Stimulated activated naive CD8-positive, alpha-beta T cell treated with anti-CD3 and anti-CD28 coated beads, Interleukin-15, Interleukin-2, amounts not matched to agents 100 ng/mL and 50 ng/mL, for 24 hours (primary cell): ENCODE results near the gene SPACA4.
"Not testable (repeated sequence)": the region's sequence is repeated elsewhere in the genome, so short reads cannot be mapped to it uniquely, and the experiment has no call there.

Experiments used
- H3K27ac Mint-ChIP-seq: one replicate; pipeline ENCODE4 v1.8.0; 2021; ENCODE audit warnings: mild to moderate bottlenecking, mixed read lengths
- H3K27me3 Mint-ChIP-seq: one replicate; pipeline ENCODE4 v1.8.0; 2021; ENCODE audit warnings: mixed read lengths
- H3K36me3 Mint-ChIP-seq: one replicate; pipeline ENCODE4 v1.8.0; 2021; ENCODE audit warnings: low read depth, mixed read lengths
- H3K4me1 Mint-ChIP-seq: one replicate; pipeline ENCODE4 v1.8.0; 2021; ENCODE audit warnings: low read depth, mixed read lengths
- H3K4me3 Mint-ChIP-seq: one replicate; pipeline ENCODE4 v1.8.0; 2021; ENCODE audit warnings: mild to moderate bottlenecking, mixed read lengths
- H3K9me3 Mint-ChIP-seq: one replicate; pipeline ENCODE4 v1.8.0; 2021; ENCODE audit warnings: mixed read lengths

Gene SPACA4

DNA sequence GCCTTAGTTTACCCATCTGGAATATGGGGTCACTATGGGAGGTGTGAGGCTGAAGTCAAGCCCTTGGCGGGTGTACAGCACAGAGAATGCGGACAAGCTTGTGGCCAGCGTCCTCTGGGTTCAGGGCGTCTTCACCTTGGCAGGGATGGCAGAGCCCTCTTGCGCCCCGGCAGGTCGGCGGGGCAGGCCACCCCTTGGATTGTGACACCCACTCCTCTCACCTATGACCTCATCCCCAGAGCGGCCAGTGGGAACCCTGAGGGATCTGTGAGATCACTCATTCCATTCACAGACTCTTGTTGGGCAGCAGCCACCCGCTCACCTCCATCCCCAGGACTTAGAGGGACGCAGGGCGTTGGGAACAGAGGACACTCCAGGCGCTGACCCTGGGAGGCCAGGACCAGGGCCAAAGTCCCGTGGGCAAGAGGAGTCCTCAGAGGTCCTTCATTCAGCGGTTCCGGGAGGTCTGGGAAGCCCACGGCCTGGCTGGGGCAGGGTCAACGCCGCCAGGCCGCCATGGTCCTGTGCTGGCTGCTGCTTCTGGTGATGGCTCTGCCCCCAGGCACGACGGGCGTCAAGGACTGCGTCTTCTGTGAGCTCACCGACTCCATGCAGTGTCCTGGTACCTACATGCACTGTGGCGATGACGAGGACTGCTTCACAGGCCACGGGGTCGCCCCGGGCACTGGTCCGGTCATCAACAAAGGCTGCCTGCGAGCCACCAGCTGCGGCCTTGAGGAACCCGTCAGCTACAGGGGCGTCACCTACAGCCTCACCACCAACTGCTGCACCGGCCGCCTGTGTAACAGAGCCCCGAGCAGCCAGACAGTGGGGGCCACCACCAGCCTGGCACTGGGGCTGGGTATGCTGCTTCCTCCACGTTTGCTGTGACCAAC is at the start of gene SPACA4:
Gene SPACA4 (plus strand): TSS at position 280 of the 896 bp plus-strand sequence. CDS start 237 bp downstream, at position 517.
- Mint-ChIP-seq H3K27me3 (no peaks in the 10 kb centered on the region), H3K4me3 (no peak within 1 kb of the TSS), H3K4me1 (peaks cover 4% of the 10 kb centered on the region), H3K27ac (no peak within 1 kb of the TSS), H3K36me3 (no peaks in the 10 kb centered on the region), H3K9me3 (no peaks in the 10 kb centered on the region)

- no peaks in the 10 kb centered on the region for H3K9me3 Mint-ChIP-seq
- no peaks in the 10 kb centered on the region for H3K4me1 Mint-ChIP-seq
- H3K27me3 Mint-ChIP-seq, result peaks cover 12% of the 10 kb centered on the region
- H3K4me3 Mint-ChIP-seq, result no peak overlapping the region
- no peaks in the 10 kb centered on the region for H3K36me3 Mint-ChIP-seq
- no peak overlapping the region for H3K27ac Mint-ChIP-seq
Observed at GRCh38 chr19:48556825-48557224, 49.7 kb upstream of the SPACA4 start.

DNA sequence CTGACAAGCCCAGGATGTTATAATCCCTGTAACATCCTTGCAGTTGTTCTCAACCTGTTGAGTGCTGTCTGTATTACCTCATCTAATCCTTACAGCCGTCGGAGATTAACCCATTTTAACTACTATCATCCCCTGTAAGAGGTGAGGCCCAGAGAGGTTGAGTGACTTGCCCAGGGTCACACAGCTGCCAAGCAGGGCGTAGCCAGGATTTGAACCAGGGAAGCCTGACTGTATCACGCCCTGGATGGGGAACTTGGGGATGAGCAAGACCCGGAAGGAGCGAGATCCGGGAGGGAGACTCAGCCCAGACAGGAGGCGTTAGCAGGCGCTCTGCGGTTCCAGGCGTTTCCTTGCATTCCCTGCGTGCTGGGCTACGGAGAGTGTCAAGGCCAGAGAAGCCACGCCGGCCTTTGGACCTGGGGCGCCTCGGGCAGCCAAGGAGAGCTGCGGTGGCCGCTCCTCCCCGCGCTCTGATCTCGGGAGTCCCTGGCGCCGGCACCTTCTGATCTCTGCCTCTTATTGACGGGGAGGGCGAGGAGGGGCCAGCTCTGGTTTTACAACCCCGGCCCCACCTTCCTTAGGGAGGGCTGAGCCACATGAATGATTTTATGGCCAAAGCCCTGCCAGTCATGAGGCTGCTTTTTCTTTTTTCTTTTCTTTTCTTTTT is 48.4 kb upstream of the SPACA4 start:
- Mint-ChIP-seq H3K4me1 (no peaks in the 10 kb centered on the region), H3K36me3 (no peaks in the 10 kb centered on the region), H3K27ac (no peak overlapping the region), H3K9me3 (no peaks in the 10 kb centered on the region), H3K4me3 (no peak overlapping the region), H3K27me3 (peaks cover 12% of the 10 kb centered on the region)

GRCh38 chr19:48560095-48560530 is 46.4 kb upstream of the SPACA4 start:
- no peak overlapping the region for H3K4me3 Mint-ChIP-seq
- no peak overlapping the region for H3K27ac Mint-ChIP-seq
- peaks cover 12% of the 10 kb centered on the region for H3K27me3 Mint-ChIP-seq
- H3K9me3 Mint-ChIP-seq, result no peaks in the 10 kb centered on the region
- no peaks in the 10 kb centered on the region for H3K4me1 Mint-ChIP-seq
- H3K36me3 Mint-ChIP-seq, result no peaks in the 10 kb centered on the region

GRCh38 chr19:48561412-48561811 is 45.1 kb upstream of the SPACA4 start:
- H3K27ac Mint-ChIP-seq, result no peak overlapping the region
- peaks cover 5% of the 10 kb centered on the region for H3K27me3 Mint-ChIP-seq
- H3K4me3 Mint-ChIP-seq, result no peak overlapping the region
- H3K9me3 Mint-ChIP-seq, result no peaks in the 10 kb centered on the region
- no peaks in the 10 kb centered on the region for H3K4me1 Mint-ChIP-seq
- no peaks in the 10 kb centered on the region for H3K36me3 Mint-ChIP-seq

GRCh38 chr19:48565090-48565489 is 41.5 kb upstream of the SPACA4 start:
- no peaks in the 10 kb centered on the region for H3K9me3 Mint-ChIP-seq
- H3K27me3 Mint-ChIP-seq, result peaks cover 13% of the 10 kb centered on the region
- no peaks in the 10 kb centered on the region for H3K4me1 Mint-ChIP-seq
- H3K36me3 Mint-ChIP-seq, result no peaks in the 10 kb centered on the region
- no peak overlapping the region for H3K4me3 Mint-ChIP-seq
- no peak overlapping the region for H3K27ac Mint-ChIP-seq

- H3K4me3 Mint-ChIP-seq, result no peak overlapping the region
- peaks cover 17% of the 10 kb centered on the region for H3K27me3 Mint-ChIP-seq
- no peaks in the 10 kb centered on the region for H3K4me1 Mint-ChIP-seq
Observed at GRCh38 chr19:48568345-48568886, 38.1 kb upstream of the SPACA4 start.

DNA sequence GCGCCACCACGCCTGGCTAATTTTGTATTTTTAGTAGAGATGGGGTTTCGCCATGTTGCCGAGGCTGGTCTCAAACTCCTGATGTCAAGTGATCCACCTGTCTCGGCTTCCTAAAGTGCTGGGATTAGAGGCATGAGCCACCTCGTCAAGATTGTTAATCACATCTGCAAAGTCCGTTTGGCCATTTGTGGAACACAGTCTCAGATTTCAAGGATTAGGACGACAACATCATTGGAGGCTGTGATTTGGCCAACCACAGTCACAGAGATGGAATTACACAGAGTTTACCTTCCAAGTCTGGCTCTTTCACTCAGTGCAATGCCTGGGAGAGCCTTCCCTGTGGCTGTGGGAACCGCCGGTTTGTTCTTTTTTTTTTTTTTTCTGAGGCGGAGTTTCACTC is 36.7 kb upstream of the SPACA4 start:
- Mint-ChIP-seq H3K4me1 (no peaks in the 10 kb centered on the region), H3K4me3 (no peak overlapping the region), H3K27me3 (peaks cover 17% of the 10 kb centered on the region), H3K9me3 (no peaks in the 10 kb centered on the region), H3K27ac (no peak overlapping the region), H3K36me3 (no peaks in the 10 kb centered on the region)

More at GRCh38 chr19:48568345-48568886, 38.1 kb upstream of the SPACA4 start:
- Mint-ChIP-seq H3K9me3 (no peaks in the 10 kb centered on the region), H3K27ac (no peak overlapping the region), H3K36me3 (no peaks in the 10 kb centered on the region)

- Mint-ChIP-seq H3K27me3 (peaks cover 17% of the 10 kb centered on the region), H3K9me3 (no peaks in the 10 kb centered on the region), H3K4me3 (no peak overlapping the region)
Observed at GRCh38 chr19:48571378-48572162, 35.0 kb upstream of the SPACA4 start.

GRCh38 chr19:48573163-48573505 is 33.4 kb upstream of the SPACA4 start:
- H3K9me3 Mint-ChIP-seq, result no peaks in the 10 kb centered on the region
- no peaks in the 10 kb centered on the region for H3K4me1 Mint-ChIP-seq
- H3K27ac Mint-ChIP-seq, result no peak overlapping the region
- no peak overlapping the region for H3K4me3 Mint-ChIP-seq
- no peaks in the 10 kb centered on the region for H3K36me3 Mint-ChIP-seq
- peaks cover 10% of the 10 kb centered on the region for H3K27me3 Mint-ChIP-seq

More at GRCh38 chr19:48571378-48572162, 35.0 kb upstream of the SPACA4 start:
- no peaks in the 10 kb centered on the region for H3K4me1 Mint-ChIP-seq
- no peak overlapping the region for H3K27ac Mint-ChIP-seq
- H3K36me3 Mint-ChIP-seq, result no peaks in the 10 kb centered on the region

DNA sequence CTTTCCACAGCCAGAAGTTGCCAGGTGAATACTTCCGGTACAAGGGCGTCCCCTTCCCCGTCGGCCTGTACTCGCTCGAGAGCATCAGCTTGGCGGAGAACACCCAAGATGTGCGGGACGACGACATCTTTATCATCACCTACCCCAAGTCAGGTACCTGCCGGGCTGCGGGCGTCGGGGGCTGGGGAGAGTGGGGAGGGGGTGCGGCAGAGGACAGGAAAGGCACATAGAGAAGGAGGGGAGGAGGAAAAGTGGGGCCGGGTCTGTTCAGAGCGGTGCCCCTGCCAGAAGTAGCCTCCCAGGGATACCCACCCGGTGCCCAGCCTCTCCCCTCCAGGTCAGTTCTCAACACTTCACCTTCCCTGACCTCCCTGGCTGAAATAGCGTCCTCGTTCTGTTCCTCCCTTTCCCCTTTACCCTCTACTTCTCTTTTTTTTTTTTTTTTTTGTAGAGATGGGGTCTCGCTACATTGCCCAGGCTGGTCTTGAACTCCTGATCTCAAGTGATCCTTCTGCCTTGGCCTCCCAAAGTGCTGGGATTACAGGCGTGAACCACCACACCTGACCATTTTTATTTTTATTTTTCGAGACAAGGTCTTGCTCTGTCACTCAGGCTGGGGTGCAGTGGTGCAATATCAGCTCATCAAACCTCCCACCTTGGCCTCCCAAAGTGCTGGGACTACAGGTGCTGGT is 30.5 kb upstream of the SPACA4 start:
- Mint-ChIP-seq H3K4me3 (no peak overlapping the region), H3K36me3 (no peaks in the 10 kb centered on the region), H3K27ac (no peak overlapping the region), H3K27me3 (no peaks in the 10 kb centered on the region), H3K9me3 (no peaks in the 10 kb centered on the region), H3K4me1 (no peaks in the 10 kb centered on the region)

DNA sequence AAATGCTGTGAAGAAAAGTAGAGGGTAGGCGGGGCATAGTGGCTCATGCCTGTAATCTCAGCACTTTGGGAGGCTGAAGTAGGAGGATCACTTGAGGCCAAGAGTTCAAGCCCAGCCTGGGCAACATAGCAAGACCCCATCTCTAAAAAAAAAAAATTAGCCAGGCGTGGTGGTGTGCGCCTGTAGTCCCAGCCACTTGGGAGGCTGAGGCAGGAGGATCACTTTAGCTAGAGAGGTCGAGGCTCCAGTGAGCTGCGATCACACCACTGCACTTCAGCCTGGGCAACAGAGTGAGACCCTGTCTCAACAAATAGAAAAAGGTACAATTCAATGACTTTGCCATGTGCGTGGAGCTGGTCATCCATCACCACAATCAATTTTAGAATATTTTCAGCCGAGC is 28.6 kb upstream of the SPACA4 start:
- not testable (repeated sequence) for H3K27me3 Mint-ChIP-seq, H3K36me3 Mint-ChIP-seq, H3K4me1 Mint-ChIP-seq, H3K27ac Mint-ChIP-seq, H3K9me3 Mint-ChIP-seq, H3K4me3 Mint-ChIP-seq

DNA sequence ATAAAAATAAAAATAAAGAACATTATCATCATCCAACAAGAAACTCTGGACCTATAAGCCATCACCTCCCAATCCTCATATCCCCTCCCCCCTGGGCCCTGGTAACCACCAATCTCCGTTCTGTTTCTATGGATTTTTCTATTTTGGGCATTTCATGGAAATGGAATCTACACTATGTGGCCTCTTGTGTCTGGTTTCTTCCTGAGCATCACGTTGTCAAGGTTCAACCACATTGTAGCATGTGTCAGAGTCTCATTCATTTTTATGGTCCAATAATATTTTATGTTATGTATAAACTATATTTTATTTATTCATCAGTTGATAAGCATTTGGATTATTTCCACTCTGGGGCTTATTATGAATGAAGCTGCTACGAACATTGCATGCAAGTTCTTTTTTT is 27.7 kb upstream of the SPACA4 start:
- Mint-ChIP-seq H3K9me3 (no peaks in the 10 kb centered on the region), H3K4me3 (no peak overlapping the region), H3K4me1 (no peaks in the 10 kb centered on the region), H3K27ac (no peak overlapping the region), H3K36me3 (no peaks in the 10 kb centered on the region), H3K27me3 (no peaks in the 10 kb centered on the region)

- Mint-ChIP-seq H3K27ac (no peak overlapping the region), H3K4me3 (no peak overlapping the region), H3K4me1 (peaks cover 4% of the 10 kb centered on the region), H3K27me3 (peaks cover 4% of the 10 kb centered on the region), H3K9me3 (no peaks in the 10 kb centered on the region), H3K36me3 (no peaks in the 10 kb centered on the region)
Observed at GRCh38 chr19:48582168-48582567, 24.4 kb upstream of the SPACA4 start.
